GM23338 (cell line): ENCODE results near the gene RUSC1. TPM values are rescaled to one million over a fixed set of nuclear protein-coding genes. Genes with fewer than 3 reads are reported as not detected.

ENCODE experiments used
- ATAC-seq: fragments of 200-7000 bp; cut with Tn5 transposase; 3 replicates; pipeline ENCODE4 v1.9.1; 2020
- DNase-seq: peaks from one replicate; pipeline ENCODE4 v3.0.0-alpha.2; 2015; ENCODE audit warnings: low spot score
- H2AFZ ChIP-seq: fragments of 200-600 bp; sonication (generic); 2 replicates; pipeline ENCODE4 v1.8.0; 2016; ENCODE audit warnings: antibody characterized with exemption, mild to moderate bottlenecking, moderate library complexity
- H3F3A ChIP-seq: fragments of 200-600 bp; sonication (generic); replicated peaks from 2 replicates; pipeline ENCODE4 v1.8.0; 2017; ENCODE audit warnings: antibody characterized with exemption, mixed run types, low read depth
- H3K27ac ChIP-seq: fragments of 200-600 bp; sonication (generic); 2 replicates; pipeline ENCODE4 v1.6.1; 2016; ENCODE audit warnings: low read depth
- H3K27me3 ChIP-seq: fragments of 200-600 bp; sonication (generic); 2 replicates; pipeline ENCODE4 v1.8.0; 2016; ENCODE audit warnings: mild to moderate bottlenecking, mixed run types, moderate library complexity; ENCODE audit not compliant: insufficient read depth
- H3K36me3 ChIP-seq: fragments of 200-600 bp; sonication (generic); 2 replicates; pipeline ENCODE4 v1.8.0; 2016; ENCODE audit warnings: mild to moderate bottlenecking; ENCODE audit not compliant: insufficient read depth
- H3K4me1 ChIP-seq: fragments of 200-600 bp; sonication (generic); 2 replicates; pipeline ENCODE4 v1.8.0; 2016; ENCODE audit warnings: mild to moderate bottlenecking, moderate library complexity; ENCODE audit not compliant: insufficient read depth
- H3K4me2 ChIP-seq: fragments of 200-600 bp; sonication (generic); 2 replicates; pipeline ENCODE4 v1.7.1; 2017; ENCODE audit warnings: mixed run types
- H3K4me3 ChIP-seq: fragments of 200-600 bp; sonication (generic); 2 replicates; pipeline ENCODE4 v1.6.1; 2016; ENCODE audit warnings: mixed run types
- H3K79me2 ChIP-seq: fragments of 200-600 bp; sonication (generic); replicated peaks from 2 replicates; pipeline ENCODE4 v1.8.0; 2017; ENCODE audit warnings: mild to moderate bottlenecking; ENCODE audit not compliant: insufficient read depth
- H3K9me2 ChIP-seq: fragments of 200-600 bp; sonication (generic); 2 replicates; pipeline ENCODE4 v1.8.0; 2017; ENCODE audit not compliant: insufficient read depth
- H4K20me1 ChIP-seq: fragments of 200-600 bp; sonication (generic); replicated peaks from 2 replicates; pipeline ENCODE4 v1.8.0; 2017; ENCODE audit warnings: mild to moderate bottlenecking; ENCODE audit not compliant: insufficient read depth
- H3K27ac Mint-ChIP-seq: 2 replicates; pipeline ENCODE4 v1.8.0; 2020; ENCODE audit warnings: inconsistent platforms, mild to moderate bottlenecking, moderate library complexity, mixed read lengths
- H3K27me3 Mint-ChIP-seq: 3 replicates; pipeline ENCODE4 v1.8.0; 2022; ENCODE audit warnings: low read depth, mild to moderate bottlenecking, moderate library complexity, mixed read lengths, inconsistent platforms; ENCODE audit not compliant: insufficient read depth, poor library complexity
- H3K36me3 Mint-ChIP-seq: 3 replicates; pipeline ENCODE4 v1.8.0; 2021; ENCODE audit warnings: low read depth, mild to moderate bottlenecking, inconsistent platforms, moderate library complexity, mixed read lengths
- H3K4me1 Mint-ChIP-seq: 3 replicates; pipeline ENCODE4 v1.8.0; 2020; ENCODE audit warnings: mild to moderate bottlenecking, inconsistent platforms, mixed read lengths
- H3K4me3 Mint-ChIP-seq: 3 replicates; pipeline ENCODE4 v1.8.0; 2021; ENCODE audit warnings: moderate library complexity, mild to moderate bottlenecking, inconsistent platforms, mixed read lengths
- H3K9me3 Mint-ChIP-seq: 3 replicates; pipeline ENCODE4 v1.8.0; 2020; ENCODE audit warnings: moderate library complexity, mild to moderate bottlenecking, inconsistent platforms, mixed read lengths
- CREB1 ChIP-seq: fragments of 250-450 bp; sonication (Bioruptor Pico); IDR thresholded peaks from 2 replicates; pipeline ENCODE4 v1.5.0; 2020; ENCODE audit warnings: low read depth, mild to moderate bottlenecking, moderate library complexity
- EZH2 ChIP-seq: fragments of 200-600 bp; sonication (generic); IDR thresholded peaks from one replicate; pipeline ENCODE4 v1.8.0; 2017; ENCODE audit warnings: antibody characterized with exemption, mild to moderate bottlenecking, low read depth; ENCODE audit not compliant: unreplicated experiment
- EZH2phosphoT487 ChIP-seq: fragments of 200-600 bp; sonication (generic); IDR thresholded peaks from one replicate; pipeline ENCODE4 v1.8.1; 2018; ENCODE audit warnings: antibody characterized with exemption; ENCODE audit not compliant: unreplicated experiment
- JUNB ChIP-seq: IDR thresholded peaks from one replicate; pipeline ENCODE4 v1.6.1; 2016; ENCODE audit warnings: antibody characterized with exemption; ENCODE audit not compliant: unreplicated experiment
- POLR2AphosphoS5 ChIP-seq: IDR thresholded peaks from 2 replicates; pipeline ENCODE4 v1.6.1; 2016; ENCODE audit warnings: antibody characterized with exemption, low read depth
- STAT1 ChIP-seq: IDR thresholded peaks from one replicate; pipeline ENCODE4 v1.6.1; 2016; ENCODE audit warnings: antibody characterized with exemption; ENCODE audit not compliant: unreplicated experiment
- ZNF114 ChIP-seq: fragments of 250-450 bp; sonication (Bioruptor Pico); IDR thresholded peaks from 2 replicates; pipeline ENCODE4 v1.5.0; 2020; ENCODE audit warnings: mild to moderate bottlenecking, moderate library complexity
- ZNF331 ChIP-seq: fragments of 250-450 bp; sonication (Bioruptor Pico); IDR thresholded peaks from 2 replicates; pipeline ENCODE4 v1.5.0; 2020; ENCODE audit warnings: low read depth, mild to moderate bottlenecking, moderate library complexity
- polyA plus RNA-seq: library from polyadenylated mRNA; unstranded; fragments of >200 nt; fragmentation: Nextera tagmentation; extraction: Ambion mirVana; gene quantifications from 2 replicates; pipeline ENCODE4 v1.2.1, GENCODE V29; 2016
- total RNA-seq: library from RNA; depleted of rRNA; stranded (reverse); fragments of >200 nt; shearing (Covaris generic); gene quantifications from 2 replicates; pipeline ENCODE4 v1.2.3, GENCODE V29; 2014
- TF ChIP-seq, protein P1 (sequence below): IDR thresholded peaks from one replicate; pipeline ENCODE4 v1.6.1; 2018; ENCODE audit warnings: antibody characterized with exemption; ENCODE audit not compliant: unreplicated experiment
- TF ChIP-seq, protein P2 (sequence below): fragments of 250-450 bp; sonication (Bioruptor Pico); IDR thresholded peaks from 2 replicates; pipeline ENCODE4 v1.5.0; 2020; ENCODE audit warnings: mild to moderate bottlenecking, moderate library complexity

Gene RUSC1
- total and polyA plus RNA-seq, 2 experiments from 2014 or later = 53.4 to 87.7 TPM

DNA sequence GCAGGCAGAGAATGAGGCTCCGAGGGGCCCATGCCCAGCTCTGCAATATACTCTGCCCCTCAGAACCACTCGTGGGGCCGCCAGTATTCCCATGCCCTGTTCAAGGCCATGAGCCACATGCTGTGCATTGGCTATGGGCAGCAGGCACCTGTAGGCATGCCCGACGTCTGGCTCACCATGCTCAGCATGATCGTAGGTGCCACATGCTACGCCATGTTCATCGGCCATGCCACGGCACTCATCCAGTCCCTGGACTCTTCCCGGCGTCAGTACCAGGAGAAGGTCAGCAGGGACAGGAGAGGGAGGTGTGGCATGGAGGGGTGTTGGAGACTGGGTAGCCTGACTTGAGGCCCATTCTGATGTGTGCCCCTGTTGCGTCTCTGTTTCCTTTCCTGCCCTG, 36.2 kb upstream of the RUSC1 start (continued):
- TF ChIP-seq, protein P1, sequence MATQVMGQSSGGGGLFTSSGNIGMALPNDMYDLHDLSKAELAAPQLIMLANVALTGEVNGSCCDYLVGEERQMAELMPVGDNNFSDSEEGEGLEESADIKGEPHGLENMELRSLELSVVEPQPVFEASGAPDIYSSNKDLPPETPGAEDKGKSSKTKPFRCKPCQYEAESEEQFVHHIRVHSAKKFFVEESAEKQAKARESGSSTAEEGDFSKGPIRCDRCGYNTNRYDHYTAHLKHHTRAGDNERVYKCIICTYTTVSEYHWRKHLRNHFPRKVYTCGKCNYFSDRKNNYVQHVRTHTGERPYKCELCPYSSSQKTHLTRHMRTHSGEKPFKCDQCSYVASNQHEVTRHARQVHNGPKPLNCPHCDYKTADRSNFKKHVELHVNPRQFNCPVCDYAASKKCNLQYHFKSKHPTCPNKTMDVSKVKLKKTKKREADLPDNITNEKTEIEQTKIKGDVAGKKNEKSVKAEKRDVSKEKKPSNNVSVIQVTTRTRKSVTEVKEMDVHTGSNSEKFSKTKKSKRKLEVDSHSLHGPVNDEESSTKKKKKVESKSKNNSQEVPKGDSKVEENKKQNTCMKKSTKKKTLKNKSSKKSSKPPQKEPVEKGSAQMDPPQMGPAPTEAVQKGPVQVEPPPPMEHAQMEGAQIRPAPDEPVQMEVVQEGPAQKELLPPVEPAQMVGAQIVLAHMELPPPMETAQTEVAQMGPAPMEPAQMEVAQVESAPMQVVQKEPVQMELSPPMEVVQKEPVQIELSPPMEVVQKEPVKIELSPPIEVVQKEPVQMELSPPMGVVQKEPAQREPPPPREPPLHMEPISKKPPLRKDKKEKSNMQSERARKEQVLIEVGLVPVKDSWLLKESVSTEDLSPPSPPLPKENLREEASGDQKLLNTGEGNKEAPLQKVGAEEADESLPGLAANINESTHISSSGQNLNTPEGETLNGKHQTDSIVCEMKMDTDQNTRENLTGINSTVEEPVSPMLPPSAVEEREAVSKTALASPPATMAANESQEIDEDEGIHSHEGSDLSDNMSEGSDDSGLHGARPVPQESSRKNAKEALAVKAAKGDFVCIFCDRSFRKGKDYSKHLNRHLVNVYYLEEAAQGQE = no peak
- TF ChIP-seq EZH2 = no peak

DNA sequence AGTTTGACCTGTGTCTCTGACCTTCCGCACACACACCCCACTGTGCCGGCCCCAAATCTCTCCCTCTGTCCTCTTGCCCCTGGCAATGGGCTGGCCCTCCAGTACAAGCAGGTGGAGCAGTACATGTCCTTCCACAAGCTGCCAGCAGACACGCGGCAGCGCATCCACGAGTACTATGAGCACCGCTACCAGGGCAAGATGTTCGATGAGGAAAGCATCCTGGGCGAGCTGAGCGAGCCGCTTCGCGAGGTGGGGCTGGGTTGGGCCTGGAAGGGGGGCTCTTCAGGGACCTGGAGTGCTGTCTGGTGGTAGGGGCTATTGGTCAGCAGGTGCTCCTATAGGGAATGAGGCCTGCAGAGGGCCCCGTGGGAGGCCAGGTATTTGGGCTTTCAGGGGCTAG, 35.6 kb upstream of the RUSC1 start:
- Mint-ChIP-seq H3K27me3 (peaks cover 7% of the 10 kb centered on the region), H3K27ac (no peak overlapping the region), H3K4me3 (no peak overlapping the region), H3K9me3 (no peaks in the 10 kb centered on the region), H3K4me1 (no peaks in the 10 kb centered on the region; the same call in 1 of the 3 replicates), H3K36me3 (peaks cover 3% of the 10 kb centered on the region; the same call in 1 of the 3 replicates)
- ATAC-seq (no peak), DNase-seq (no peak)
- no peak overlapping the region for H3K4me3 ChIP-seq
- H3F3A ChIP-seq = no peaks in the 10 kb centered on the region
- no peak for TF ChIP-seq POLR2AphosphoS5
- no peak for TF ChIP-seq EZH2
- H3K9me2 ChIP-seq = no peaks in the 10 kb centered on the region
- no peaks in the 10 kb centered on the region; the same call in 1 of the 2 replicates for H4K20me1 ChIP-seq
- no peaks in the 10 kb centered on the region for H3K27me3 ChIP-seq
- H3K4me1 ChIP-seq = no peaks in the 10 kb centered on the region
- no peaks in the 10 kb centered on the region for H3K36me3 ChIP-seq
- no peak overlapping the region for H2AFZ ChIP-seq
- H3K27ac ChIP-seq = no peak overlapping the region
- no peaks in the 10 kb centered on the region for H3K79me2 ChIP-seq
- no peak overlapping the region for H3K4me2 ChIP-seq

DNA sequence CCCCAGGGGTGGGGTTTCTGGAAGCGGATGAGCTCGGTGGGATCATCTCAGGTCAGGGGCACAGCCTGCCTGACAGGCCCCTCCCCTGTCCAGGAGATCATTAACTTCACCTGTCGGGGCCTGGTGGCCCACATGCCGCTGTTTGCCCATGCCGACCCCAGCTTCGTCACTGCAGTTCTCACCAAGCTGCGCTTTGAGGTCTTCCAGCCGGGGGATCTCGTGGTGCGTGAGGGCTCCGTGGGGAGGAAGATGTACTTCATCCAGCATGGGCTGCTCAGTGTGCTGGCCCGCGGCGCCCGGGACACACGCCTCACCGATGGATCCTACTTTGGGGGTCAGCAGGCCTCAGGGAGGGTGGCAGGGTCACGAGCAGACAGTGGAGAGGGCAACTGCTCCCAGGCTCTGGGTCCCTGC, 35.1 kb upstream of the RUSC1 start:
- Mint-ChIP-seq H3K9me3 (no peaks in the 10 kb centered on the region), H3K27ac (no peak overlapping the region)
- no peak for TF ChIP-seq ZNF331 (CRISPR knock-in tag)
- TF ChIP-seq, protein P2, sequence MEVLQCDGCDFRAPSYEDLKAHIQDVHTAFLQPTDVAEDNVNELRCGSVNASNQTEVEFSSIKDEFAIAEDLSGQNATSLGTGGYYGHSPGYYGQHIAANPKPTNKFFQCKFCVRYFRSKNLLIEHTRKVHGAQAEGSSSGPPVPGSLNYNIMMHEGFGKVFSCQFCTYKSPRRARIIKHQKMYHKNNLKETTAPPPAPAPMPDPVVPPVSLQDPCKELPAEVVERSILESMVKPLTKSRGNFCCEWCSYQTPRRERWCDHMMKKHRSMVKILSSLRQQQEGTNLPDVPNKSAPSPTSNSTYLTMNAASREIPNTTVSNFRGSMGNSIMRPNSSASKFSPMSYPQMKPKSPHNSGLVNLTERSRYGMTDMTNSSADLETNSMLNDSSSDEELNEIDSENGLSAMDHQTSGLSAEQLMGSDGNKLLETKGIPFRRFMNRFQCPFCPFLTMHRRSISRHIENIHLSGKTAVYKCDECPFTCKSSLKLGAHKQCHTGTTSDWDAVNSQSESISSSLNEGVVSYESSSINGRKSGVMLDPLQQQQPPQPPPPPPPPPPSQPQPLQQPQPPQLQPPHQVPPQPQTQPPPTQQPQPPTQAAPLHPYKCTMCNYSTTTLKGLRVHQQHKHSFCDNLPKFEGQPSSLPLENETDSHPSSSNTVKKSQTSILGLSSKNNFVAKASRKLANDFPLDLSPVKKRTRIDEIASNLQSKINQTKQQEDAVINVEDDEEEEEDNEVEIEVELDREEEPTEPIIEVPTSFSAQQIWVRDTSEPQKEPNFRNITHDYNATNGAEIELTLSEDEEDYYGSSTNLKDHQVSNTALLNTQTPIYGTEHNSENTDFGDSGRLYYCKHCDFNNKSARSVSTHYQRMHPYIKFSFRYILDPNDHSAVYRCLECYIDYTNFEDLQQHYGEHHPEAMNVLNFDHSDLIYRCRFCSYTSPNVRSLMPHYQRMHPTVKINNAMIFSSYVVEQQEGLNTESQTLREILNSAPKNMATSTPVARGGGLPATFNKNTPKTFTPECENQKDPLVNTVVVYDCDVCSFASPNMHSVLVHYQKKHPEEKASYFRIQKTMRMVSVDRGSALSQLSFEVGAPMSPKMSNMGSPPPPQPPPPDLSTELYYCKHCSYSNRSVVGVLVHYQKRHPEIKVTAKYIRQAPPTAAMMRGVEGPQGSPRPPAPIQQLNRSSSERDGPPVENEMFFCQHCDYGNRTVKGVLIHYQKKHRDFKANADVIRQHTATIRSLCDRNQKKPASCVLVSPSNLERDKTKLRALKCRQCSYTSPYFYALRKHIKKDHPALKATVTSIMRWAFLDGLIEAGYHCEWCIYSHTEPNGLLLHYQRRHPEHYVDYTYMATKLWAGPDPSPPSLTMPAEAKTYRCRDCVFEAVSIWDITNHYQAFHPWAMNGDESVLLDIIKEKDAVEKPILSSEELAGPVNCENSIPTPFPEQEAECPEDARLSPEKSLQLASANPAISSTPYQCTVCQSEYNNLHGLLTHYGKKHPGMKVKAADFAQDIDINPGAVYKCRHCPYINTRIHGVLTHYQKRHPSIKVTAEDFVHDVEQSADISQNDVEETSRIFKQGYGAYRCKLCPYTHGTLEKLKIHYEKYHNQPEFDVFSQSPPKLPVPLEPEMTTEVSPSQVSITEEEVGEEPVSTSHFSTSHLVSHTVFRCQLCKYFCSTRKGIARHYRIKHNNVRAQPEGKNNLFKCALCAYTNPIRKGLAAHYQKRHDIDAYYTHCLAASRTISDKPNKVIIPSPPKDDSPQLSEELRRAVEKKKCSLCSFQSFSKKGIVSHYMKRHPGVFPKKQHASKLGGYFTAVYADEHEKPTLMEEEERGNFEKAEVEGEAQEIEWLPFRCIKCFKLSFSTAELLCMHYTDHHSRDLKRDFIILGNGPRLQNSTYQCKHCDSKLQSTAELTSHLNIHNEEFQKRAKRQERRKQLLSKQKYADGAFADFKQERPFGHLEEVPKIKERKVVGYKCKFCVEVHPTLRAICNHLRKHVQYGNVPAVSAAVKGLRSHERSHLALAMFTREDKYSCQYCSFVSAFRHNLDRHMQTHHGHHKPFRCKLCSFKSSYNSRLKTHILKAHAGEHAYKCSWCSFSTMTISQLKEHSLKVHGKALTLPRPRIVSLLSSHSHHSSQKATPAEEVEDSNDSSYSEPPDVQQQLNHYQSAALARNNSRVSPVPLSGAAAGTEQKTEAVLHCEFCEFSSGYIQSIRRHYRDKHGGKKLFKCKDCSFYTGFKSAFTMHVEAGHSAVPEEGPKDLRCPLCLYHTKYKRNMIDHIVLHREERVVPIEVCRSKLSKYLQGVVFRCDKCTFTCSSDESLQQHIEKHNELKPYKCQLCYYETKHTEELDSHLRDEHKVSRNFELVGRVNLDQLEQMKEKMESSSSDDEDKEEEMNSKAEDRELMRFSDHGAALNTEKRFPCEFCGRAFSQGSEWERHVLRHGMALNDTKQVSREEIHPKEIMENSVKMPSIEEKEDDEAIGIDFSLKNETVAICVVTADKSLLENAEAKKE (CRISPR knock-in tag) = no peak
- TF ChIP-seq ZNF114 (CRISPR knock-in tag) = no peak
- no peak for TF ChIP-seq EZH2phosphoT487
- TF ChIP-seq POLR2AphosphoS5 = no peak
- TF ChIP-seq STAT1 = no peak
- no peak for TF ChIP-seq JUNB
- TF ChIP-seq CREB1 (CRISPR knock-in tag) = no peak

More for the DNA sequence above, 35.1 kb upstream of the RUSC1 start:
- Histone ChIP-seq H3K4me1 (no peaks in the 10 kb centered on the region), H4K20me1 (no peaks in the 10 kb centered on the region; the same call in 1 of the 2 replicates), H3F3A (no peaks in the 10 kb centered on the region), H3K36me3 (no peaks in the 10 kb centered on the region), H3K79me2 (no peaks in the 10 kb centered on the region), H2AFZ (no peak overlapping the region), H3K9me2 (no peaks in the 10 kb centered on the region), H3K4me3 (no peak overlapping the region), H3K27me3 (no peaks in the 10 kb centered on the region), H3K27ac (no peak overlapping the region), H3K4me2 (no peak overlapping the region)
- no peak for DNase-seq
- ATAC-seq = no peak
- H3K4me3 Mint-ChIP-seq = no peak overlapping the region
- H3K4me1 Mint-ChIP-seq = no peaks in the 10 kb centered on the region; the same call in 1 of the 3 replicates
- peaks cover 7% of the 10 kb centered on the region for H3K27me3 Mint-ChIP-seq
- H3K36me3 Mint-ChIP-seq = peaks cover 3% of the 10 kb centered on the region; the same call in 1 of the 3 replicates
